Keratinocyte (primary cell): Measurements from ENCODE around the gene SWAP70. TPM values are rescaled to one million over a fixed set of nuclear protein-coding genes. Genes with fewer than 3 reads are reported as not detected.

Experiments used
- DNase-seq: peaks from one replicate; pipeline ENCODE4 v3.0.0-alpha.2; 2011; ENCODE audit warnings: low read depth, missing footprints, low spot score
- FAIRE-seq: peaks from 2 replicates; lab custom pipeline; 2011; peaks lifted over from hg19 to GRCh38; lab: Jason Lieb, UNC
- H2AFZ ChIP-seq: 2 replicates; pipeline ENCODE4 v1.6.0; 2012; ENCODE audit warnings: low read length, control low read depth, inconsistent platforms; ENCODE audit not compliant: control insufficient read depth
- H3K27ac ChIP-seq: 2 replicates; pipeline ENCODE4 v1.5.1; 2011; ENCODE audit warnings: low read length; ENCODE audit not compliant: control insufficient read depth, insufficient read depth
- H3K27me3 ChIP-seq: 3 replicates; pipeline ENCODE4 v1.6.0; 2011; ENCODE audit warnings: low read length; ENCODE audit not compliant: control insufficient read depth, insufficient read depth; ENCODE audit errors: extremely low read depth
- H3K36me3 ChIP-seq, 2 experiments: 2 replicates in 1 of 2; 3 replicates in 1 of 2; pipeline ENCODE4 v1.5.1; 2011; ENCODE audit warnings: low read length in 2 of 2, mild to moderate bottlenecking in 1 of 2; ENCODE audit not compliant: control insufficient read depth in 2 of 2, insufficient read depth in 2 of 2; ENCODE audit errors: extremely low read depth in 1 of 2
- H3K4me1 ChIP-seq: 3 replicates; pipeline ENCODE4 v1.5.1; 2011; ENCODE audit warnings: low read length; ENCODE audit not compliant: control insufficient read depth, insufficient read depth; ENCODE audit errors: extremely low read depth
- H3K4me2 ChIP-seq: 3 replicates; pipeline ENCODE4 v1.6.0; 2011; ENCODE audit warnings: low read depth, low read length; ENCODE audit not compliant: control insufficient read depth, insufficient read depth; ENCODE audit errors: extremely low read depth
- H3K4me3 ChIP-seq, 3 experiments: fragments of 200-600 bp in 1 of 3; sonication (generic) in 1 of 3; 2 replicates in 2 of 3; 3 replicates in 1 of 3; pipeline ENCODE4 v1.5.1; 2011 to 2016; ENCODE audit warnings: low read length in 3 of 3, mild to moderate bottlenecking in 3 of 3, control low read depth in 2 of 3, inconsistent platforms in 1 of 3, low read depth in 1 of 3, mixed read lengths in 1 of 3, mixed run types in 1 of 3, moderate library complexity in 1 of 3; ENCODE audit not compliant: control insufficient read depth in 2 of 3, insufficient read depth in 2 of 3; ENCODE audit errors: extremely low read depth in 1 of 3
- H3K79me2 ChIP-seq: 2 replicates; pipeline ENCODE4 v1.6.0; 2012; ENCODE audit warnings: low read length; ENCODE audit not compliant: control insufficient read depth, insufficient read depth
- H3K9ac ChIP-seq: 3 replicates; pipeline ENCODE4 v1.6.0; 2011; ENCODE audit warnings: low read length; ENCODE audit not compliant: control insufficient read depth, insufficient read depth; ENCODE audit errors: extremely low read depth
- H3K9me1 ChIP-seq: 3 replicates; pipeline ENCODE4 v1.6.0; 2011; ENCODE audit warnings: low read length; ENCODE audit not compliant: control insufficient read depth, insufficient read depth; ENCODE audit errors: extremely low read depth
- H3K9me3 ChIP-seq: 2 replicates; pipeline ENCODE4 v1.5.1; 2012; ENCODE audit warnings: low read depth, low read length; ENCODE audit not compliant: control insufficient read depth
- H4K20me1 ChIP-seq: 3 replicates; pipeline ENCODE4 v1.6.0; 2011; ENCODE audit warnings: low read length; ENCODE audit not compliant: control insufficient read depth, insufficient read depth; ENCODE audit errors: extremely low read depth
- CTCF ChIP-seq, 3 experiments: IDR thresholded peaks in 1 of 3; conservative IDR thresholded peaks in 1 of 3; optimal IDR thresholded peaks in 1 of 3; 2 replicates in 2 of 3; 3 replicates in 1 of 3; pipeline versions ENCODE3 to v1.5.1; 2011; ENCODE audit warnings: low read length in 3 of 3, mild to moderate bottlenecking in 3 of 3, moderate library complexity in 2 of 3, control low read depth in 1 of 3, inconsistent platforms in 1 of 3; ENCODE audit not compliant: insufficient read depth in 2 of 3; ENCODE audit errors: extremely low read depth in 1 of 3
- EZH2 ChIP-seq: IDR thresholded peaks from one replicate; pipeline ENCODE4 v1.6.1; 2012; ENCODE audit warnings: inconsistent platforms, mild to moderate bottlenecking, low read length, moderate library complexity
- dilution Hi-C: fragments of 300-500 bp; cut with MboI; formaldehyde crosslinking; loops from one replicate; pipeline ENCODE4 v1.7.0; 2020; ENCODE audit warnings: low sequenced_read_pairs; ENCODE audit not compliant: extremely low pct_ligation_motif_present
- polyA plus RNA-seq, 5 experiments: library from polyadenylated mRNA; depleted of rRNA in 3 of 5; stranded (reverse) in 3 of 5; stranded (forward) in 1 of 5; unstranded in 1 of 5; fragments of >200 nt; gene quantifications; 1 replicate in 1 of 5; 2 replicates in 3 of 5; 3 replicates in 1 of 5; pipeline versions ENCODE4 v1.2.1 to v1.2.3, GENCODE V29; 2011 to 2012; ENCODE audit warnings: missing spikeins in 2 of 5, low read depth in 1 of 5, low replicate concordance in 1 of 5

SWAP70 gene
- polyA plus RNA-seq, 1 donor (not counting 4 experiments of a cell fraction or from before 2014, with no cell fraction given), result 28.5 TPM

- no peaks in the 10 kb centered on the region for H4K20me1 ChIP-seq
- no peak overlapping the region for H3K27ac ChIP-seq
- H3K27me3 ChIP-seq, result no peaks in the 10 kb centered on the region
- no peak for DNase-seq
- peaks cover 29% of the 10 kb centered on the region for H3K79me2 ChIP-seq
- H2AFZ ChIP-seq, result no peak overlapping the region
- H3K9ac ChIP-seq, result no peak overlapping the region
- H3K9me1 ChIP-seq, result no peaks in the 10 kb centered on the region
- no peak overlapping the region for H3K4me2 ChIP-seq
- H3K4me1 ChIP-seq, result peaks cover 6% of the 10 kb centered on the region
- no peak for FAIRE-seq
- H3K4me3 ChIP-seq, result no peak overlapping the region
- no peaks in the 10 kb centered on the region for H3K9me3 ChIP-seq
- dilution Hi-C loops, result no loop called here
- no peak for TF ChIP-seq CTCF (optimal IDR thresholded peaks at IDR 0.05 in 1 of 3, IDR thresholded peaks at IDR 0.05 in 1 of 3, conservative IDR thresholded peaks at IDR 0.05 in 1 of 3; ENCODE audit: extremely low read depth in 1 of 3, insufficient read depth in 2 of 3, low read length in 3 of 3)
- H3K36me3 ChIP-seq, result peaks cover 0 to 4% of the 10 kb centered on the region in 2 experiments
Measured at GRCh38 chr11:9714272-9714940, 50.5 kb downstream of the SWAP70 start.

- peaks cover 12% of the 10 kb centered on the region for H3K79me2 ChIP-seq
- H3K36me3 ChIP-seq, result peaks cover 2 to 4% of the 10 kb centered on the region in 2 experiments
- H3K9me3 ChIP-seq, result no peaks in the 10 kb centered on the region
- H3K4me2 ChIP-seq, result no peak overlapping the region
- no peaks in the 10 kb centered on the region for H3K27me3 ChIP-seq
- H3K4me1 ChIP-seq, result peaks cover 6% of the 10 kb centered on the region
- no peak overlapping the region for H3K4me3 ChIP-seq
- no peak for TF ChIP-seq CTCF (optimal IDR thresholded peaks at IDR 0.05 in 1 of 3, IDR thresholded peaks at IDR 0.05 in 1 of 3, conservative IDR thresholded peaks at IDR 0.05 in 1 of 3; ENCODE audit: extremely low read depth in 1 of 3, insufficient read depth in 2 of 3, low read length in 3 of 3)
- no peak for TF ChIP-seq EZH2
- no peak overlapping the region for H3K9ac ChIP-seq
- FAIRE-seq, result no peak
- no peaks in the 10 kb centered on the region for H4K20me1 ChIP-seq
- H3K9me1 ChIP-seq, result no peaks in the 10 kb centered on the region
- H2AFZ ChIP-seq, result no peak overlapping the region
- peak overlapping the region; percentile 15 for H3K27ac ChIP-seq
- dilution Hi-C loops, result no loop called here
- DNase-seq, result no peak
Measured at GRCh38 chr11:9716275-9717039, 52.6 kb downstream of the SWAP70 start.
